Measurements from ENCODE around the gene GIPC2.

DNA sequence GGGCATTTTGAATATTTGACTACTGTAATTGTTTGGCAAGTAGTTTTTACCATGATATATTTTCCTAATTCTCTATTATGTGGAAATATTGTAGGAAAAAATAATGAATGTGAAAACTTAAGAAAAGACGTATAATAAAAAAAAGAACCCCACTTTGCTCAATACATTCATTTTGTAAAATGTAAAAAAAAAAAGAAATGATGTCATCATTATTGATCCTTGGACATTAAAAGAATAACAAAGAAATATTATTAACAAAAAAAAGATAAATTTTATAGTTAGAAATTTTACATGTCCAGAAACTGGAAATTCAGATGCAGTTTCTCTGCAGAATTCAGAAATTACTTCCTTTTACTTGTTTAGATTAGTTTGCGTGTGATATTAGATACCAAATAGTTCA, 5.2 kb downstream of the GIPC2 start:
- TF ChIP-seq EZH2 (IDR thresholded peaks at IDR 0.05; ENCODE audit: borderline replicate concordance, low read length) (no peak), CTCF (conservative IDR thresholded peaks at IDR 0.05 in 1 of 2, IDR thresholded peaks at IDR 0.05 in 1 of 2; ENCODE audit: extremely low read depth in 1 of 2, insufficient read depth in 1 of 2, low read depth in 1 of 2, low read length in 2 of 2) (no peak)

All from mammary epithelial cell (primary cell).